Dermis microvascular lymphatic vessel endothelial cell (primary cell): ENCODE measurements around the gene NBPF1. TPM values are rescaled to one million over a fixed set of nuclear protein-coding genes. Genes with fewer than 3 reads are reported as not detected.
A peak's percentile ranks its signal among the peaks of the same experiment; 100 is the strongest.
"Not testable (repeated sequence)": the region's sequence is repeated elsewhere in the genome, so short reads cannot be mapped to it uniquely, and the experiment has no call there.

ENCODE experiments used
- DNase-seq, 2 donors: peaks; one replicate each; pipeline versions ENCODE4 v3.0.0 to v3.0.0-alpha.2; 2010; ENCODE audit warnings: low read depth in 2 of 2
- total RNA-seq: library from RNA; depleted of rRNA; stranded (reverse); fragments of >200 nt; gene quantifications from 2 replicates; pipeline ENCODE4 v1.2.1, GENCODE V29; 2014

Gene NBPF1
- total RNA-seq, 1 donor from 2014 or later = 20.4 TPM

DNA sequence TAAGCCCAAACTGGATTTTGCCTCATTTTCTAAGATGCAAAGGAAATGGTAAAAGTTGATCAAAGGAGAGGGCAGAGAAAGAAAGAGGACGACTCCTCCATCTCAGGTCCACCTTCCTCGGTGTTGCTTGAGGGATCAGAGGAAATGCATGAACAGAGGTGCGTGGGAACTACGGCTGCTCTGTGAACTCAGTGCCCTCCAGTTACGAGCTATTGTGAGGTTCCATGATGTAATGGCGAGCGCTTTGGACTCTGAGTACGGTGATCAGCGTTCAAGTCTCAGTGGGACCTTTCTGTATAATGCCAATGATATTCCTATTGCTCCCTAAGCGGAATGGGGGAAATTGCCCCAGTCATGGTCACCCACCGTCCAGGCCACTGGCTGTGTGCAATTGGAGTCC, 60.1 kb downstream of the NBPF1 start:
- not testable (repeated sequence) for DNase-seq

DNA sequence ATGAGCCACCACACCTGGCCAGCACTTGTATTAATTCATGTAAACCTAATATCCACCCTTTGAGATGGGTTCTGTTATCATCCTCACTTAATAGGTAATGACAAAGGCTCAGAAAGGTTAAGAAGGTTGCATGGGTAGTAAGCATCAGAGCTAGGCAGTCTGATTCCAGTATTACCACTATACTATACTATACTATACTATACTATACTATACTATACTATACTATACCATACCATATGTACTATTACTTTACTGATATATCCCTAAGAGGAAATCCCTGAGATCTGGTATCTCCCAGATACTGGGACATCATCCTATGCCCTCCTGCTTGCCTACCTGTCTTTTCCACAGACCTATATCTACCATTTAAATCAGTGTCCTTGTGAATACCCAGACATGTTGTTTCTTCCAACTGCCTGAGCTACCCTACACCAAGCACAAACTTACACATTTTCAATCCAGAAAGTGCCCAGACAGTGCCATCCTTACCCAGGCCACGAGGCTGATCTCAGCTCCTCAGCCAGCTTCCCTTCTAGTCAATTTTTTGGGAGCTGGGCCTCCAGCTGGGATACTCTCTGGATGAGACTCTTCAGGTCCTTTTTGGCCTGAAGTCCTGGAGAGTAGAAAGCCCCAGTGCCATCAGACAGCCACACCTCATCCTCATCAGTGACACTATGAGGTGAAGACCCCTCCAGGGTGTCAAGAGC, 63.0 kb downstream of the NBPF1 start:
- DNase-seq = not testable (repeated sequence)

DNA sequence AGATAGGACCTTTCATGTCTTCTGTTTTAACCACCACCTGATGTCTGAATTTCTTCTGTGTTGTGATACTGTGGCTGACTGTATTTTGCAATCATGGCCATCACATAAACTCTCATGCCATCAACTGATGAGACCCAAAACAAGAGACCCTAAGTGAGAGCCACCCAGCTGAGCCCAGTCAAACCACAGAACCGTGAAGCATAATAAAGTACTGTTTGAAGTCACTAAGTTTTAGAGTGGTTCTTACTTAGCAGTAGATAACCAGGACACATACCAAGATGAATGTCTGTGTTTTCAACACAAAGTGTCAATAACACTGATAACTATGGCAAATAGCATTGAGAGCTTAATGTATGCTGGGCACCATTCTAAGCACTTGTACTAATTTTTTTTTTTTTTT, 63.8 kb downstream of the NBPF1 start:
- DNase-seq = not testable (repeated sequence)

DNA sequence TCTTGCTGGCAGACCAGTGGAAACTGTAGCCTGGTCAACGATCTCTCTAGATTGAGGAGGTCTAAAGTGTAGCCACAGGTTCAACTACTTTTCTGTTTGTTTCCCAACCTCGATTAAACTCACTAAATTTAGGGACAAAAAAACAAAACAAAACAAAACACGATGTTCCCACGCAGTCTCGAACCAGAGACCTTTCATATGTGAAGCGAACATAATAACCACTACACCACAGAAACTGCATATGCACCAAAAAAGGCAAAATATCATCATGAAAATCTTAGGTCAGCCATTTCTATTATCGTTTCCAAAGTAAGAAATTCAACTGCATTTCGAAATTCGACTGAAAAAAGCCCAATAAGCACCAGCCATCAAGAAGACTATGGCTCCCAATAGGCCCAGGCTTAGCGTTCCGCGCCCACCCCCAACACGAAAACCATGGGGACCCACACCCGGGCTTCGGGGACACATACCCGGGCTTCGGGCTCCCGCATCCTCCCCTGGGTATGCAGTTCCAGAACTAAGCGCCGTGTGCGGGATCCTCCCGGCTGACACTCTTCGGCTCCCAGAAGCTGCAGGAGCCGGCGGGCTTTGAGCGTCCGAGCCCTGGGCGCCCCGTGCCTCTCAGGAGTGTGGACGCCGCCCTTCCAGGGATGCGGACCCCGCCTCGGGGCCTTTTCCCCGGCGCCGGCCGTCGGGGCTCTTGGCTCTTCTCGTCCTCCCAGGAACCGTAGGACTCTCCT, 65.7 kb downstream of the NBPF1 start:
- DNase-seq = not testable (repeated sequence)

DNA sequence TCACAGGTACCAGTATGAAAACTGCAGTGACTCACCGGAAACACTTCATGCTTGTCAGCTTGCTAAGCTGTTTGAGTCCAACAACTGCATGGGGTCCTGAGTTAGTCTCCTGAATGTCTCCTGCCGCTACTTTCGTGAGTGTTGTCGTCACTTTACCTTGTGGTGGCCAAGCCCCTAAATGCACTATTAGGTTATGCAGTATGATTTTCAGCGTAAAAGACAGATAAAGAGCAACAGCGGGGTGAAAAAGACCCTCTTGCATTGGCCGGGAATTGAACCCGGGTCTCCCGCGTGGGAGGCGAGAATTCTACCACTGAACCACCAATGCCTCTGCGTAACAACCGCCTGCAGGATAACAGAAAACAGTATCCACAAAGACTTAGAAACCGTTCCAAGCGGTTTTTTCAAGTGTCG, 67.7 kb downstream of the NBPF1 start:
- DNase-seq = peak; percentile 51 to 52

DNA sequence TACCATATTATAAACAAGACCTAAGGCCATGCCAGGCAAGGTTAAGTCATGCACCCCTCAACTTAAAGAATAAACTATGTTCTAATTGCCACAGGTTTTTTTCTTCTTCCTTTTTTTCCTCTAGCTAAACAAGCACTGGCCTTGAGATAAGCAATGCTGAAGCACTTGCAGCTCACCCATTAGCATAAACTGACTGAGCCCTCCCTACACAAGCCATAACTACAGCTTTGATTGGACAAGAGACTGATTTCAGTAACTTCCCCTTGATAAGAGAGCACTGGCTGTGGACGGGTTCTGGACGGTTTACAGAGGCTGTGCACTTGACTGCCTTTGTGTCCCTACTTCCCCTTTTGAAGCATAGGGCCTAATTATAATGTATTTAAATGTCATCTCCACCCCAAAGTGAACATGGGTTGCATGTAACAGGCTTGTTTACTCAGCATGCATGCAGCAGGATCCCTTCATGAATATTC, 72.9 kb downstream of the NBPF1 start:
- not testable (repeated sequence) for DNase-seq

DNA sequence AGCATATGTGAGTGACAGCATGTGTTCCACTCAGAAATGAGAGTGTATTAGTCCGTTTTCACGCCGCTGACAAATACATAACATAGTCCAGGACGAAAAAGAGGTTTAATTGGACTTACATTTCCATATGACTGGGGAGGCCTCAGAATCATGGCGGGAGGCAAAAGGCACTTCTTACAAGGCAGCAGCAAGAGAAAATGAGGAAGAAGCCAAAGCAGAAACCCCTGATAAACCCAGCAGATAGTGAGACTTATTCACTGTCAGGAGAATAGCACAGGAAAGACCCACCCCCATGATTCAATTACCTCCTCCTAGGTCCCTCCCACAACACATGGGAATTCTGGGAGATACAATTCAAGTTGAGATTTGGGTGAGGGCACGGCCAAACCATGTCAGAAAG, 75.8 kb downstream of the NBPF1 start:
- not testable (repeated sequence) for DNase-seq

DNA sequence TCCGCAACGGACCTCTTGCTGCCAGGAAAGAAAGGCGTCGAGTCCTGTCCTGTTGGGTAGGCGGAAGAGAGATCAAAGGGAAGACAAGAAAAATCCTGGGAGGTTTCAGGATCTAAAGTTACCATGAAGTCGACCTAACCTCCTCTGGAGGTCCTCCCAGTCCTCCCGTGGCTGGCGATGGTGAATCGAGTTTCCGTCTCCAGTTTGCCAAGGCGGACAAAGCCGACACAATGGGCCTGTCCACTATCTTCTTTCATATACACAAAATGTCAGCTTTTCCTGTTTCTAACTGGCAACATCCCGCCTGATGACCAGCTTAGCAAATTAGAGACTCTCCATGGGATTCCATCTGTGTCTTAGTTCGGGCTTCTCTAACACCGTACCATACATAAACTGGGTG, 76.6 kb downstream of the NBPF1 start:
- not testable (repeated sequence) for DNase-seq

DNA sequence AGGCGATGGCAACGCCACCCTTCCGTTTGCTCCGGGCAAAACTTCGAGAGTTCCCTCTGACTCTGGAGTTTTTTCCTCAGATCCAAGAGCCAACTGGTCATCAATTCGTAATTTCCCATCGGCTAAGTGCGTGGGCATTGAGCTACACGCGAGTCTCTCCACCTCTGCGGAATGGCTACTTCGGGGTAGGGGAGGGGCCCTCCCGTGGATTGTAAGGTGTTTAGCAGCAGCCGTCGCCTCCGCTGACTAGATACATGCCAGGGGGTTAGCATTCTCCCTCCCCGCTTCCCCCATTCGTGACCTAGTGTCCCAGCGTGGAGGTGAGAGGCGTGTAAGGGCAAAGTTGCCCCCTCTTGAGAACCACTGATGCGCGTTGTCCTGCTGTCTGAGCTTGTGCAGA, 77.5 kb downstream of the NBPF1 start:
- not testable (repeated sequence) for DNase-seq

DNA sequence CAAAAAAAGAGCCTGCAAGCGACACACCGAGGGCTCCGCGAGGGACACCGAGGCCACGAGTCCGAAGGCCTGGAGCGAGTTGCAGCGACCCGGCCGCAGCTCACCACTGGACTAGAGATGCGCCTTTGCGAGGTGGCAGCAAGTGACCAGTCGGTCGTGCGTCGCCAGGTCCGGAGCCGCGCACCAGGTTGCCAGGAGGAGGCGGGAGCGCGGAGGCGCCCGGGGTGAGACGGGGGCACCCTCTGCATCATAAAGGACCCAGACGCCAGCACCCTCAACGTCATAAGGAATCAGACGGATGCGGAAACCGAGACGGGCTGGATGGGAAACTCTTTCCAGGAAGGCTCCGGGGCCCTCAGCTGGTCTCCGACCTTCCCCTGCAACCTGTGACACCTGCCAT, 77.9 kb downstream of the NBPF1 start:
- not testable (repeated sequence) for DNase-seq

DNA sequence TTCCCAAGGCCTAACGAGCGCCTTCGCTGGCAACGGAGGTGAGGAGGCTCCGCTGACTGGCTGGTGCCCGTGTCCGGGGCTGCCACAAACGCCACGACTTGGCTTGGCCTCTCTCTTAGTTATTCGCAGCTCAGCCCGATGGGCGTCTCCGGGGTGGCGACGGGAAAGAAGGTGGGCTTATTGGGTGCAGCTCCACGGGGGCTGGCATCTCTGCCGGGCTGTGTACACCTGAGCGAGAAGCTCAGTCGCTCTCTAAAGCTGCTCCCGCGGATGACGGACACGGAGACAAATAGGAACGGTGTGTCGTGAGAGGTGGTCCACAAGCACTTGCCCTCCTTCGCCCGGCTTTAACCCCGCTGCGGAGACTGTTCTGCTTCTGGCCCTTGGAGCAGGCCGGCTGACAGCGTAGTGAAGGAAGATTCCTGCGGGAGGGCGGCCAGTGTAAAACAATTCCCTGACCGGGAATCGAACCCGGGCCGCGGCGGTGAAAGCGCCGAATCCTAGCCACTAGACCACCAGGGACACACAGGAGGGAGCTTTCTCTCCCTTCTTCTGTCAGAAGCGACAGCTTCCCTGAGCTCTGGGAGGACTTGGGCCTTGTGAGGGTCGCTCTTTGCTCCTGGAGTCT, 78.4 kb downstream of the NBPF1 start:
- peak in 1 of 2 donors; percentile 23 for DNase-seq

DNA sequence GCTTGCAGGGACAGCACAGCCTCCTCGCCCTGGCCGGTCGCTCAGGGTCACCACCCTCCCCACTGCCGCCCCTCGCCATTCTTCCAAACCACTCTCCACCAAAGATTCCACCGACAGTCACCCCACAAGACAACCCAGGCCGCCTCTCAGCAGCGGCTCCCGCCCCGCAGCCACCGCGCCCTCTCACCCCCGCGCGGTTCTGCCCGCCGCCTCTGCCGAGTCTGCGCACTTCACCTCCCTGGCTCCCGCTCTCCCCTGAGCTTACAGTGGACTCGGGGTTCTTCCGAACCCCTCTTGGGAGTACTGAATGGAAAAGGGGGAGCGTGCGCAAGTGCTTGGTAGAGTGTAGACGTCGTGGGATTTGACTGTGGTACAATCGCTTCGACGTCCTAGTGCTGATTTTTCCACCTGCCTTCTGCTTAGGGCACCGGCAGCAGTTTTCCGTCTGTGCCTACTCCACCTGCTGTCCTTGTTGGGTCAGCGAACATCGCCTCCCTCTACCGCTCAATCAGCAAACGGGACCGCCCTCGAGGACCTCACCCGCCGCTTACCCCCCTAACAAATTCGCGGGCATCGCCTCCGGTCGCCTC, 79.0 kb downstream of the NBPF1 start:
- not testable (repeated sequence) for DNase-seq

DNA sequence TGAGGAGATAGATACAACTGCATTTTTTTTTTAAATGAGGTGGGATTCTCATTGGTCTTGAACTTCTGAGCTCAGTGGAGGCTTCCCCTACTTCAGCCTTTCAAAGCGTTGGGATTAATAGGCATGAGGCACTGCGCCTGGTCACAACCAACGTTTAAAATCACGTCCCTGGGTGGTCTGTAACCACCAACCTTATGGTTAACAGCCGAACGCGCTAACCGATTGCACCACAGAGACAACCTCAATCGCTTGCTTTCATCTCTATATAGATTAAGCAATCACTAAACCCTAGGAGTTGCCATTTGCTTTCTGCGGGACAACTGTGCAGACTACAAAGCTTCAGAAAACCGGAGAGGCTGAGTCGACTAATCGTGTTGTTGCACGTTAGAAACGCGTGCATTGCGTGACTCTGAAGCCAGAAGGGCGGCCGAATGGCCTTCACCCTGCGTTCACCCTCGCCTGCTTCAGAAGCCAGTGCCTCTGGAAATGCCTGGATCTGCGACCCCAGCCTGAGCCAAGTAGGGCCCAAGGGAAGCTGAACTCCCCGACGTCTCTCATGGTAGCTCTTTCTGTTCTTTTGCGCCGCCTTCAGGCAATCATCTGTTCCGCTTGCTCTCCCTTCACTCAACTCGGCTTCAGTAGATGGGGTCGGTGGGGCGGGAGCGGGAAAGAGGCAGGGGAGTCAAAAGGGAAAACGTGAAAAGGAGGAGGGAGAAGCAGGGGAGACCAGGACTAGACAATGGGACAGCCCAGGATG, 81.0 kb downstream of the NBPF1 start:
- not testable (repeated sequence) for DNase-seq

DNA sequence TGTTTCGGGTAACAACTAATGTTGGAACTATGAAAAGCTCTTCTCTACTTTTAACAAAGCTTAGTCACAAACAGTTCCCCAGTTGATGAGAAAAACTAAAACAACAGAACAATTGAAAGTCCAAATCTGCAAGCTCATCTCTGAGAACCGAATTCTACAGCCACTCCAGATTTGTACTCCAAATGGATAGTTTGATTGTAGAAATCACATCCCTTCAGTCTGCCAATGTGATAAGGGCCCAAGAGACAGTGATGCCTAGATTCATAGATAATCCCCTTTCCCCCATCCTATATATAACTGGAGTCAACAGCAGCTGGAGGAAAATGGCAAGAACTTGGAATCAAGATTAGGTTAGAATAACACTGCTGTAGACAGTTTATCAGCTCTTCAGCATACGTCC, 85.0 kb downstream of the NBPF1 start:
- DNase-seq = not testable (repeated sequence)

DNA sequence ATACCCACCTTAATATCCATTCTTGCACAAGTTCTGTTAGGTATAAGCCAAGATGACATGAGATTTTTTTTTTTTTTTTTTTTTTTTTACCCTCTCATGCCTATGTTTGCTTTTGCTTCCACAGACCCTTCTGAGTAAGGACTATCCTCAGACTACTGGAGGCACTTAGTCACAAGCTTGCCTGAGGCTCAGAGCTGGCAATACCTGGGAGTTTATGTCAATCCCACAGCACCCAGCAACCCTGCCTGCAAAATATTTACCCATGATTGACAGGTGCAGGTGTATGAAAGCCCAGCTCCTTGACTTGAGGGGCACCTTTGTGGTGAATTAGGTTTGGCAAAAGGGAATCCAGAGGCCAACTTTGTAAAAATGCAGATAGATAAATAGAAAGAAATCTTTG, 87.6 kb downstream of the NBPF1 start:
- not testable (repeated sequence) for DNase-seq

DNA sequence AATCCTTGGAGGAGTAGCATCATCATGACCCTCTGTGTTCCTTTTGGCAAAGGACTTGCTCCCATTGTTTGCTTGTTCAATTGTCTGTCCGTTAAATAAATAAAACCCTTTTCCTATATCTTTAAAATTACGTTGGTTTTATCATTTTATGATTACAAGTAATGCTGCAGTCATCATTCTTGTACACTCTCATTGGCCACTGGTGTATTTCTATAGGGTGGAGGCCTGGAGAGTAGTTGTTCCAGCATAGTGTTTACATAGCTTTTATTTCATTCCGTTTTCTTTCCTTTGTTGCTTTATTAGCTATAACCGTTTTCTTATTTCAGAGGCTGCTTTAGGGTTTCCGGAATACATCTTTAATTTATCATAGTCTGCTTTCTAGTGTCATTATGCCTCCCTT, 91.7 kb downstream of the NBPF1 start:
- not testable (repeated sequence) for DNase-seq

DNA sequence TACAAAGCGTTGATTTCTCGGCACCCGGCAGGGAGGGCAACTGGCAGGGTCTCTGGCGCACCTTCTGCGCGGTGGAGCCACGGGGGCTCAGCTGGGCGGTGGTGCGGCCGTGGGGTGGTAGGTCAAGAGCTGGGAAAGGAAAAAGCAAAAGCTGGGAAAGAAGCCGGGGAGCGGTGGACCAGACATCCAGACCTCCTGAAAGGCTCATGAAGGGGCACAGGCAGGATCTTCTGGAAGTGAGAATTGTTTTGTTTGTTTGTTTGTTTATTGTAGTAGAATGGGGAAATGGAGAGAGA, 92.1 kb downstream of the NBPF1 start:
- no peak for DNase-seq

DNA sequence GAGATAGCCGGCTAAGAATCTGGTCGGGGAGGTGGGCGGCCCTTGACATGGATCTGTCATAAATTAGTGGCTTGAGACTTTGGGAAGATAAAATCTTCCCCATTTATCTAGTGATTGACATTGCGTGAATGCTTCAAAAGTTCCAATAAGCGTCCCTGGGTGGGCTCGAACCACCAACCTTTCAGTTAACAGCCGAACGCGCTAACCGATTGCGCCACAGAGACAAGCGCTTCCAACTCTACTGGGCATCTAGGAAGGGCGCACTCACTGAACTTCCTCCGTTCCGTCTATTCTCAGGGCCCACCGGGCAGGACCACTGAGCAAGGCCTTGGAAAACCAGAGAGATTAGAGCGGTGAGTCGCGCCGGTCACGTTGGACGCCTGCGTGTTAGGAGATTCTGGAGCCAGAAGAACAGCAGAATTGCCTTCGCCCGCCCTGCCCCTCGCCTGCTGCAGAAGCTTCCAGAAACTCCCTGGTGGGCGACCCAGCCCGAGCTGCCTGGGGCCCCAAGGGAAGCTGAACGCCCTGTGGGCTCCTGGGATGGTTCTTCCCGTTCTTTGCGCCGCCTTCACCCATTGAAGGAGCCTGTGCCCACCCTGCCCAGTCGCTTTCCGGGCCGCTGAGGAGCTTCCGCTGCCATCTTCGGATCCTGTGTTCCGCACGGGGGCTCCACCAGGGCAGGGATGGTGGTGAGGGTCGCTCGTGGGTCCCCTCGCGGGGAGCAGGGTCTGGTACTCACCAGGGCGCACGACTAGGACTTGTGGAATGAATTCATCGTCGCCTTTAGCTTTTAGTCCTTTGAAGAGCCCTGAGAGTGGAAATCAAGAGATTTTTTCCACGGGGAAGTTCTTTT, 92.7 kb downstream of the NBPF1 start:
- DNase-seq = peak in 1 of 2 donors; percentile 22

DNA sequence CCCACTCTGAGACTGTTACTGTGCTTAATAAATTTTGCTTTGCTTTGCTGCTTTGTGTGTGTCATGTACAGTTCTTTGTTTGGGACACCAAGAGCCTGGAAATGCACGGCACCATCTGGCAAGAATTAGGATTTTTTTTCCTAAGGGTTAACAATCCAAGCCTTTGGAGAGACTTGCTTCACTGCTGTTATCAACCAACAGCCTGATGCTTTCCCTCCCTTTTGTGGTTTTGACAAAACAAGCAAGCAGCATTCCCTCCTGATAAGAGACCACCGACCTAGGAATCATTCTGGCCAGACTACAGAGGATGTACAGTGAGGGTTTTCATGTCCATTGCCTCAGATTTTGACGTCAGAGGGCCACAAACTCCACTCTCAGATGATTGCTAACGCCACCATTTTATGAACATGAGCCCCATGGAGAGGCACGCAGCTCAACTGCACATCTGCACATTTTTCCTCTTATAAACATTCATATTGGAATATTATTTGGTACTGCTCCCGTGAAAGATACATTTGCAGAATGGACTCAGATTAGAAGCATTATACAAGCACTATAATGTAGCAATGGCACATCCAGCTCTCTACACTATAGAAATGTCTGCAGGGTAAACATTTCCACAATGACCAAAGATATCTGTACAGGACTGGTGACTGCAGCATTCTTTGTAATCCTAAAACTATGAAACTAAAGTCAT, 94.0 kb downstream of the NBPF1 start:
- not testable (repeated sequence) for DNase-seq

DNA sequence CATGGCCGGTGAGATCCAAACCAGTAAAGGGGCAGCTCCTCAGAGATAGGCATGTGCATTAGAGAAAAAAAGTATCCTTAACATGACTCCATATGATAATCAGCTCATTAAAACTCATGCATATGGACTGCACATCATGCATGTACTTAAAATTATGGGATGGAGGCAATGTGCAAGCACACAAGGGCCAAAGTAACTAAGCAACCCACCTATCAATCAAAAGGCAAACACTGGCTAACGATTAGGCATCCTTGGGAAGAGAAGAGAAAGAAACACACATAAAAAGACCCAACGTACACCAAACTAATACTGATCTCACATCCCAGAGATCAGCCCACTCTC, 94.5 kb downstream of the NBPF1 start:
- DNase-seq = not testable (repeated sequence)
